ENCODE results near the gene PHACTR2. TPM values are rescaled to one million over a fixed set of nuclear protein-coding genes. Genes with fewer than 3 reads are reported as not detected.

Gene PHACTR2
- total and polyA plus RNA-seq, 2 of the 13 experiments (the other 11 are each of a cell fraction or from before 2014, with no cell fraction given): 11.3 to 28.2 TPM

GRCh38 chr6:143745166-143746133 lies 67.7 kb downstream of the PHACTR2 start (continued):
- TF ChIP-seq ZNF816 (CRISPR knock-in tag; IDR thresholded peaks at IDR 0.05; ENCODE audit: borderline replicate concordance) (peak; percentile 6; the same call in 1 of the 2 replicates), ETS1 (CRISPR knock-in tag; IDR thresholded peaks at IDR 0.05) (no peak), ZNF652 (CRISPR knock-in tag; IDR thresholded peaks at IDR 0.05; ENCODE audit: borderline replicate concordance, low read depth) (no peak), ZMYM3 (CRISPR knock-in tag; IDR thresholded peaks at IDR 0.05) (no peak; the same call in 1 of the 2 replicates), TRAFD1 (CRISPR knock-in tag; IDR thresholded peaks at IDR 0.05; ENCODE audit: borderline replicate concordance) (no peak), ZSCAN31 (CRISPR knock-in tag; IDR thresholded peaks at IDR 0.05; ENCODE audit: low read depth) (no peak; the same call in 1 of the 2 replicates), E2F1 (CRISPR knock-in tag; IDR thresholded peaks at IDR 0.05) (peak; percentile 78), ZNF331 (CRISPR knock-in tag; IDR thresholded peaks at IDR 0.05) (peak; percentile 83), PLSCR1 (CRISPR knock-in tag; IDR thresholded peaks at IDR 0.05; ENCODE audit: borderline replicate concordance) (no peak), TIGD3 (CRISPR knock-in tag; IDR thresholded peaks at IDR 0.05; ENCODE audit: borderline replicate concordance) (no peak), TMF1 (CRISPR knock-in tag; IDR thresholded peaks at IDR 0.05; ENCODE audit: low read depth) (no peak), HOXA3 (CRISPR knock-in tag; IDR thresholded peaks at IDR 0.05) (peak; percentile 80), ZMAT3 (CRISPR knock-in tag; conservative IDR thresholded peaks at IDR 0.05) (peak; percentile 42; the same call in 1 of the 2 replicates), HMGXB4 (CRISPR knock-in tag; IDR thresholded peaks at IDR 0.05; ENCODE audit: borderline replicate concordance in 1 of 2, low read depth in 1 of 2) (no peak; a peak in 2 of 4 replicates), ZNF580 (CRISPR knock-in tag; IDR thresholded peaks at IDR 0.05; ENCODE audit: borderline replicate concordance, low read depth) (0 out of 2 replicates have a peak, but pooled peaks have one; percentile 26), SMAD3 (CRISPR knock-in tag; IDR thresholded peaks at IDR 0.05) (peak; percentile 41; the same call in 1 of the 2 replicates), SOX6 (IDR thresholded peaks at IDR 0.05) (no peak), SOX6 (CRISPR knock-in tag; IDR thresholded peaks at IDR 0.05) (peak; percentile 96)

All from HepG2 (cell line).